Activated T-cell treated with anti-CD3 and anti-CD28 coated beads for 4 hours (primary cell): ENCODE measurements around the gene ACOT12.
"Not testable (repeated sequence)": the region's sequence is repeated elsewhere in the genome, so short reads cannot be mapped to it uniquely, and the experiment has no call there.

Experiments
- DNase-seq: peaks from one replicate; pipeline ENCODE4 v3.0.0-alpha.2; 2020

ACOT12 gene

DNA sequence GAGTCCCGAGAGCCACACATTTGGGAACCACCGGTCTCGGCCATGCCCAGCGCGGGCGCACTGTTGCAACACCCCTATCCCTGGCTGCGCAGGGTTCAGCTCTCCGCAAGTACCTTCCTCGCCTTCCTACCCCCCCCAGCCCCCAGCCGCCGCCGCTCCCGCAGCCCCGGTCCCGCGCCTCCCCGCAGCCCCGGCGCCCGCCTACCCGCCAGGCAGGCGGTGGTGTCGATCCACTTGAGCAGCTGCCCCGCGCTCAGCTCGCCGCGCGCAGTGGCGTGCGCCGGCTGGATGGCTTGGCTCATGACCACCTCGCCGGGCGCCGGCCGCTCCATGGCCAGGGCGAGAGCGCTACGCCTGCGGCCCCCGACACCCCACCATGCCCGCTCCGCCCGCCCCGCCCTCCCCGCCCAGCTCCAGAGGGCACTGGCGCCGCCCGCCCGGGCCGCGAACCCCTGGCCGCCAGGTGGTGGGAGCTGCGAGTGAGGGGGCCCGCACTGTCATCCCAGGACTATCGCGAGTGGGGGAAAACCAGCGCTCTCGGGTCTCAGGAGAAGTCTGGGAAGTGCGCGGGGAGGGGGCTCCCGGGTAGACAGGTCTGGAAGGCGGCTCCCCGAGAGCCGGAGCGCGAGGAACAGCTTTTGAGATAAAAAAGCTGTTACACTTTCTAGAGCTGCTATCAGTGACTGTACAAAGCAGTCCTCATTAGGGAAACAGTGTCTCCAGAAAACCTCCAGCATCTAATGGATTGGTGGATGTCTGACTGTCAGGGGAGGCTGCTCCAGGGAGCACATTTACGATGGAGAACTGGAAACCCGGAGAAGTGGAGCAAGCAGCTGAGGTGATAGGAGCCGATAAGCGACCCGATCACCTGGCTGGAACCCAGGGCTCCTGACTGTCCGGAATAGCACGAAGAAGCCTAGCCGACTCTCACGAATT, at the start of gene ACOT12:
TSS of gene ACOT12 (minus strand) at position 352 of the 936 bp plus-strand sequence. CDS start at position 332, 20 bp downstream.
- DNase-seq = no peak

DNA sequence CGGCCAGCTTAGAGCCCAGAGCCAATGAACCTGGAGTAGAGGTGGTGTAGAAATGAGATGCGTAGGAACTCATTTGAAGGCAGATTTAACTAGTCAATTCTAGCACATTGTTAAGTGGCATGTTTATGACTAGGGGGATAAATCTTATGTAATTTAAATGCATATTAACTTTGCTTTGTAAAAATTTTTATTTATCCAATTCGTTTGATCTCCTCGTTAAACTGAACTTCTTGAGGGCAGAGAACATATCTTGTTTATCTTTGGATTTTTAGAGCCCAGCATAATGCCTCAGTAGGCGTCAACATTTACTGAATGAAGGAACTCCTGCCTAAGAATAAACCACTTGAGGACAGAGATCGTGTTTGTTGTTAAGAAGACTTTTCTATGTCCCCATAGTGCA, 41.1 kb upstream of the ACOT12 start:
- no peak for DNase-seq

DNA sequence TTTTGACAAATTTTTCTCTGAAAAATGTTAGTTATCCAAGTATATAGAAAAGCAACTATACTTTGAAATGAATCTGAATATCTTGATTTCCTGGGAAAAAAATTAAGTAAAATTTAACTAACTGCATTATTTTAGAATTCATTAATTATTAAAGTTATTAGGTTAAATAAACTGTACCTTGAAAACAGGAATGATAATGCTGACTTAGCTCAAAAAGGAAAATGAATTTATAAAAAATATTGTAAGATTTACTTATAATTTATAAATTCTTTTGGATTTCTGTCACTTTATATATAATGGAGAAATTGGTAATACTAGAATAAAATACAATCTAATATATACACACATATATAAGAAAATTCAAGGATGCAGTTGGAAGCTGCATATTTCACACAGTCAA, 36.1 kb upstream of the ACOT12 start:
- DNase-seq = no peak

DNA sequence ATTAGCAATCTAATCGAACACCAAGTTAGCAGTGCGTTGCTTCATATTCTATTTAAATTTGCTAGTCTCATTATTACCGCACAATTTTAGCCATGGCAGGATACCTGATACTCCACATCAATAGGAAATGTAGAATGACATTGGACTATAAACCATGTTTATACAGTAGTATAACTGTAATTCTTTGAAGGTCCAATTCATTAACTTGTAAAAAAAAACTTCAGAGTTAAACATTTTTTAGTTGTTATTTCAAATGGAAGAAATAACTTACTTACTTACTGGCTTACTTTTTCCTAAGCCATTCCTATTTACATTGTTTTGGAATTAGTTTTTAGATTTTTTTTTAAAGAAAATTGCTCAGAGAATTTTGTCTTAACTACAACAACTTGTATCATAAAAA, 35.4 kb upstream of the ACOT12 start:
- no peak for DNase-seq

DNA sequence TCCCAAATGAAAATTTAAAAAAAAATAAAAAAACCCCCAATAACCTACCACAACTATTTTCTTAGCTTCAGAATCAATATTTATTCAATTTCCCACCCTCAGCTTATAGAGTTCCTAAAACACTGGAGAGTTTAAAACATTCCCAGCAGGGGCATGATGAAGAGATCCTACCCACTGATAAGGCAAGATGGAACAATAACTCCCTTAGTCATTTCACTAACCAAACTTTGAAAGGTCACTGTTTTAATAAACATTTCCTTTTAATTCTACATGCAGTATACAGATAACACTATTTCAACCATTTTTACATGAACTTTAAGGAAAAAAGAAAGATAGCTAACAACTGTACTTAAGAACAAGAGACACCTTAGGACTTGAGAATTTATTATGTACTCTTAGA, 34.9 kb upstream of the ACOT12 start:
- no peak for DNase-seq

DNA sequence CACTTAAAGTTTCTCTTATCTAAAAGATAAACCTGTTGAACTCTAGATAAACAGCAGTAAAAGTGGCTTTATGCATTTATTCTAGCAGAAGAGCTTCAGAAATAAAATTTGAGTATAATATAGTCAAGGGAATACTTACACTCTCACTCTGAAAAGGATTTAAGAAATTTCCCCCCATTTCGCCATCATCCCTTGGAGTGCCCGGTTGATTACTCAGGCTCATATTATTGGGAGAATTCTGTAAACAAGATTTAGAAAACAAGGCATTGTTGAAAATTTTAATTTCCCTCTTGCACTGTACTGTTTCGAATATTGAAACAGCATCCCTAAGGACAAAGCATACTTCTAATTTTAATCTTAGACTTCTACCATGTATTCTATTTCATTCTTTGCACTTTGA, 34.5 kb upstream of the ACOT12 start:
- no peak for DNase-seq

DNA sequence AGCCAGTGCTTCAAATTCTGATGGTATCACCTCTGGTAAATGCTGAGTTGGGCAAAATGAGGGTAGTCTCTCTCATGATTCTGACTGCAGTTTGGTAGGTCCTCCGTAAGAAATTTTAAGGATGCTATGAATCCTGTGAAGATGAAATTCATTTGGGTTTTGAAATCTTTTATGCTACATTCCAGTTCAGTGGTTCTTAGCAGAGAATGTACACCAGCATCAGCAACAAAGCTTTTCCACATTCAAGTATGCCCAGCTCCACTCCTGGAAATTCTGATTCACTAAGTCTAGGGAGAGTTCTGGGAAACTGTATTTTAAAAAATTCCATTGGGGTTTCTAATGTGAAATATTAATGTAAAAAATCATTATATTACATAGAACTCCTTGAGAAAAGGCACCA, 33.6 kb upstream of the ACOT12 start:
- no peak for DNase-seq

DNA sequence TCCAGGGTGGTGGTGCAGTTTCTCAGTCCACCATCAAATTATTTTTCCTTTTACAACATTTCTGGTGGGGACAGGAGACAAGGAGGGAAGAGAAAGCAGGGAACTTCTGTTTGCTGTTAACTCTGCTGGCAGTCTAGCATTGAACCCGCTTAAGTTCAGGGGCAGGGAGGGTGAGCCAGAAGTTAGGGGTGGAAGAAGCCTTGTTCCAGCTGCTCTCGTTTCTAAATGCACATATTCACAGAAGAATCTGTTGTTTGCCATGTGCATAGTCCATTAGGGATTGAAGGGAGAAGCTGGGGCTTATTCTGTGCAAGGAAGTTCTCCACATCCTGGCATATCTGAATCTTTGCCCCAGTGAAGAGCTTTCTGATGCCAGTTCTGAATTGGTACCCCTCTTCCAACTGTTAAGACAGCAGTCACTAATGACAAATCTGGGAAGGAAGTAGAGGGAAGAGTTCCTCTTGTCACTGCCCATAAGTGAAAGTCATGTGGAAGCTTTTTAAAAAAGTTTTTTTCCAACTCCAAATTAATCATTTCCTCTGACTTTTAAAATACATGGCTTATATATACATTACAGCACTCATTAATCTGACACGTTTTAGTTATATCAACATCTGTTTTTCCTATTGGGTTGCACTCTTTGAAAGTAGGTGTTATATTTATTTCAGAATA, 32.6 kb upstream of the ACOT12 start:
- no peak for DNase-seq

DNA sequence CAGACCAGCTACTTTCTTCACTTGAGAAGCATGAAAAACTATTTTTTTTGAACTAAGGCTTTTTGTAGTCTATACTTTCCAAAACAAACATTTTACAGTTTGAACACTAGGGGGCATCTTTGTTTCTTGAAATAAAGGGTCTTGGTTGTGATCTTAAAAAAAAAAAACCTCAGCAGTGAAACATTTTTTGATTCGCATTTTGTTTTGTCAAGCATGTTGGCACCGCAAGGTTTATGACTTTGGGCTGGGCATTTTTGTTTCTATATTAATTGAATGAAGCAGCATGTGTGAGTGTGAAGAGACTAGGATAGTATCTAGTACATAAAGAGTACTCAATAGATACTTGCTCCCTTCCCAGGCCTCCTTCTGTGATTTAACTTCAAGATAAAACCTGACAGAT, 31.6 kb upstream of the ACOT12 start:
- DNase-seq = no peak

DNA sequence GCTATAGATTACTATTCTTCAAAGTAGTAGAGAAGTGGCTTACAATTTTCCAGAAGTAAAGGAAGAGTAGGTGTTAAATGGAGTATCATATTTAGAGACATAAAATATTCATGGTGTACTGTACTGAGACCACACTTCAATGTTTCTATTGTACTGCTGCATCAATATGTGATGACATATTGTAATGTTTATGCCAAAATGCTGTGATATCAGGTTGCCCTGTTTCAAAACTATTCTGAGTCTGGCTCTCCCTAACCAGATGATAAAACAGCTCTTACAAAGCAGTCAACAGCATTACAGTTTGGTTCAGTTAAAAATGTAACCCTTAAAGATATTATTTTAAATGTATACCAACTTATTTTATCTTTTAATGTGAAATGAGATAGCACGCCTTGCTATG, 30.8 kb upstream of the ACOT12 start:
- no peak for DNase-seq

DNA sequence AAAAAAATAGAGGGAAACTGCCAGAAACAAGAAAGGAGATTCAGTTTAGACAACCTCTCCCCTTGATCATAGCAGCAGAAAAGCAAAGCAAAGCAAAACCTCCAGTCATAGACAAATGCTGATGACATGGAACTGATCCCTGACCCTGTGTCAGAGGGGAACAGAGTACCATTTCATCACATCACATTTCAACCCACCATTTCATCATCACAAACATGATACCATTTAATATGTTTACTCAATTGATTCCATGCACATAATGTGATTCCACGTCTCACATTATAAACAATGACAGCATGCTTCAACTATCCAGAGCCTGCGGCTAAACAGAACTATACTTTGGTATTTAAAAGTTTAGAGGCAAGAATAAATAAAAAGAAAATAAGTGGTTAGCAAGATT, 28.7 kb upstream of the ACOT12 start:
- no peak for DNase-seq

DNA sequence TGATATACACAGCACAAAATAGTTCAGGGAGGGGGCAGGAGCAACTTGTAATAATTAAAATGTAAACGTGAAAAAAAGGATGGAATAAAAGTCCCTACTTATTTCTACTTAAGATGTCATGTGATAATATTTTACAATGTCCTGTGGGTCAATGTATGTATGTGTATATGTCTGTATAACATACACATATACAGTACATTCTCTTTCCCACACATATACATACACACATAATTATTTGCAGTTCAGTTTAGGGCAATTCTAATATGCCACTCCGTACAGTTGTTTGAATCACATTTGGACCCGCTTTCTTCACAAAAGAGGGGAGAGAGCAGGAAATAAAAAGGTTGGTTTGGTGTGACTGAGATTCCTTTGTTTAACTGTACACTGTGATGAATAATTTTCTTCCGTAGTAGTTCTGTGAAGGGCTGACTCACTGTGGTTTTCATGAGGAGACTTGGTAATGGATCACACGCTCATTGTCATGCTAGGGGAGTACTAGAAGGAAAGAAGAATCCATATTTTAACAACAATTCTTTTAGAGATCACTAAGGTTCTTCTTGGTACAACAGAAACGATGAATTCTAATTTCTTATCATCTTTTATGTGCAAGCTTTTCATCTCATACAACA, 26.2 kb upstream of the ACOT12 start:
- no peak for DNase-seq

DNA sequence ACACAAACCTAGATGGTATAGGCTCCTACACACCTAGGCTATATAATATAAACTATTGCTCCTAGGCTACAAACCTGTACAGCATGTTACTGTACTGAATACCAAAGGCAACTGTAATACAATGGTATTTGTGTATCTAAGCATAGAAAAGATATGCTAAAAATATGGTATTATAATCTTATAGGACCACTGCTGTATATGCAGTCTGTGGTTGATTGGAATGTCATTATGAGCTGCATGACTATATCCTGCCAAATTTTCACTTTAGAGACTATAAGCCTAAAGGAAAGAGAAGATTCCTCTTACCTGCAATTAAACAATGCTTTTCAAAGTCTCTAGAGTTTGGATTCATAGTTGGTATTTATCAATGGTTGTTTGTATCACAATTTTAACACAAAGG, 24.7 kb upstream of the ACOT12 start:
- DNase-seq = no peak

DNA sequence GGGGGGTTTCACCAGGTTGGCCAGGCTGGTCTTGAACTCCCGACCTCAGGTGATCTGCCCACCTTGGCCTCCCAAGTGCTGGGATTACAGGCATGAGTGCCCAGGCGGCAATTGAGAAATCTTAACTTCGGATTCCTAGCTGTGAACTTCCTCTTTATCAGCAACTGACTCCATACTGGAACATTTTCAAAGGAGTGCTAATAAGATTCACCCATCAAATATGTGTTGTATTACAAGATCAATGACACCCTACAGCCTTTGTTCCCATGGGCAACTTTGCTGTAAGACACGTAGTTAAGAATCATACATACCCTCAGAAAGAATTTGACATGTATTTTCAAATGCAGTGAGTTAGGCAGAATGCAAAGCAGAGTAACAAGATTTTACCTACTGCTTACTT, 23.1 kb upstream of the ACOT12 start:
- no peak for DNase-seq

DNA sequence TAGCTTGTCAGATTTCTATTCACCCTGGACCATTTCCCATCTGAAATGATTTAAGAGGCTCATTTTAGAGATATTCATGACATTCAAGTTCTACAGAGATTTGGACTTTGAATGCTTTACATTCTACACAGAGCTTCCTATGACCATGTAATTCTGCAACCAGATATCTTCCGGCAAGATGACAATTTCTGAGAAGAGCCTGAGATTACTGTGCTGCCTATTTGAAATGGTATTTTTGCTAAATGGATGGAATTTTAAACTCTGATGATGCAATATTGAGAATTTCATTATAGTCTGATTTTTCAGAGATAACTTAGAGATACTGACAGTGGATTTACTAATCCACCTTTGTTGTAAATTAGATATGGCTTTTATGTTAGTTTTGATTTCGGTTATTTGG, 16.0 kb upstream of the ACOT12 start:
- no peak for DNase-seq

DNA sequence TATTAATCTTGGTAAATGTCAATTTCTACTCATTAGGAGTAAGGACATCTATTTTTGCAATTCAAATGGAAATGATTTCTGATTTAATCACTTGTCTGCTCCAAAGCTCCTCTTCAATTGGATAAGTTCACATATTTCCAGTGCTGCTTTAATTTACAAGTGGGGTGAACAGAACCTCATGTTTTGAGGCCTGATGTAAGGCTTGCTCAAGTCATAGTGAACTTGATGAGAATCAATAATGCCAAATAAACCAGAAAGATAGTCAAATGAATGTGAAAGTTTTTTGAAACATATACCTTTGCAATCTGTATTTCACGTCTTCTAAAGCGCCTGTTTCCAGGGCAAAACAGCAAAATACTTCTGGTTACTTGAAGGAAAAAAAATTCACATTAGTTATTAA, 15.4 kb upstream of the ACOT12 start:
- DNase-seq = no peak

DNA sequence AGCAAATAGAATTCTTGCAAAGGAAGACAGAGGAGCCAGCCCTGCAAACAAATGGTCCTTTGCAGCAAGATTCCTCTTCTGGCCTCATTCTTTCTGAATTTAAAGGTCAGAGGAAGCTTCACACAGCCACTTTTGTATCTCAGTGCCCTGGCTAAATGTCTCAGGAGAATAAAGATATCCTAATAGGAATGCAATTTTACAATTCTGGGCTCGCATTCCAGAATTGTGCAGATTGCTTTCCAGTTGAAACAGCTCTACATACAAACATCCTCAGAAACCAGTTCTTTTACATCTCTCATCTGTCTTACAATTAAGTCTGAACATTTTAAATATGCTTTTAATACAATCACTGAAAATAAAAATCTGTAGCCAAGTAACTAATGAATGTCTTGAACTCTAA, 14.6 kb upstream of the ACOT12 start:
- DNase-seq = no peak

DNA sequence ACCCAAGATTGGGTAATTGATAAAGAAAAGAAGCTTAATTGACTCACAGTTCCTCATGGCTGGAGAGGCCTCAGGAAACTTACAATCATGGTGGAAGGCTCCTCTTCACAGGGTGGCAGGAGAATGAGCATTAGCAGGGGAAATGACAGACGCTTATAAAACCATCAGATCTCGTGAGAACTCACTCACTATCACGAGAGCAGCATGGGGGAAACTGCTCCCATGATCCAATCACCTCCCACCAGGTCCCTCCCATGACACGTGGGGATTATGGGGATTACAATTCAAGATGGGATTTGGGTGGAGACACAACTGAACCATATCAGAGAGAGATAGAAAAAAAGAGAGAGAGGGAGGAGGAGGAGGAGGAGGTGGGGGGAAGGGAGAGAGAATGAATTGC, 13.9 kb upstream of the ACOT12 start:
- not testable (repeated sequence) for DNase-seq

DNA sequence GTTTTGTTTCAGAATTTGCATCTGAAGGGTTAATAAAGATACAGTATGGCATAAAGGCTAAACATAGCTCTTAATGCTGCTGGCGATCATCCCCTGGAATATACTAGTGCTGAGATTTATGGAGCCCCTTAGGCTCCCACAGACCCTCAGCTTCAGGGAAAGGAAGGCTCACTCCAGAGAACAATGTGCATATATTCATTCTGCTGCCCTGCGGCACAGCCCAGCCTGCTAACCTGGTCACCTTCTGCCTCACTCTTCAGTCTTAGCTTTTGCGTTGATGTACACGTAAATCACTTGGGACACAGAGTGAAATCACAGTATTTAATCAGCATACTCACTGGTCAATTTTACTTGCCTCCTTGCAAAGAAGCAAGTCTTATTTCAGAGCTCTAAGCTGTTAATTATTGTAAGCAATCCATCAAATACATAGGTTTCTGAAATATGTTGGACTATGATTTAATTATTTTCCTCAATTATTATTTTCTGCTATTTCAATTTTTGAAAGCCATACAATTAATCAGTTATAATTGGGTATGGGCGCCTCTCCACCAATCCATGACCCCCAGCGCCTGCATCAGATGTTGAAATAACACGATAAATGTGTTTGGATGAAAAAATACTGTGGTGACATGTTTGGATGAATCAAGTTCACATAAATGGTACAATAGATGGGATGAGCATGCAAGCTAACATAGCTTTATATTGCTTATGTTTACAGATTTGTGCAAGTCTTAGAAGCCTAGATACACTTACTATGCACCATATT, 11.4 kb upstream of the ACOT12 start:
- no peak for DNase-seq

DNA sequence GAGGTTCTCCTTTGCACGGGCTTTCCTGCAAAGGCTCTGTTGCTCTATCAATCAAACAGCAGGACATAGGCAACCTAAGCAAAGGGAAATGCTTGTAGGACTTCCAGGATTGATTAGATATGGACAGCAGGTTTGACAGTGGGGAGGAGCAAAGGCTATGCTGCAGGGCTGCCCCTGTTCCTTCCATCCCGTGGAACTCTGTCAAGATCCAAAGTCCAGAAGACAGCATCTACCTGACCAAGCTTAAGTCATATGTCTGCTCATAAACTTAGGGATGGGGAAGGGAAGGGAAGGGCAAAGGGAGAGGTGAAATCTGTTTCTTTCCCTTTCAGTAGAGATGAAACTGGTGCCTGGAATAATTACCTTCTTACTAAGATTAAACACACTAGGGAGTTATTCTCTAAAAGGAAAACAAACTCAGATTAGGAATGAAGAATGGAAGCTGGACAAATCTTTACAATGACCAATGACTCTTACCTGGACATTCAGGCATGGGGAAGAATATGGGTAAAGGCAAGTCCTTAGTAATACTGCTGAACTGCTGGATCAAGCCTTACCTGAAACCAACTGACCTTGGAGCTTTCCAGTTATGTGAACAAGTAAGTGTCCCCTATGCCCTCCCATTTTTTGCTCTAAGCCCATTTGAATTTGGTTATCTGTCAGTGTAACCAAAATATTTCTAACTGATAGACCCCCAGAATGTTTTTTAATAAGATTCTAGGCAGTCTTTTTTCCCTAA, 8.4 kb upstream of the ACOT12 start:
- no peak for DNase-seq

DNA sequence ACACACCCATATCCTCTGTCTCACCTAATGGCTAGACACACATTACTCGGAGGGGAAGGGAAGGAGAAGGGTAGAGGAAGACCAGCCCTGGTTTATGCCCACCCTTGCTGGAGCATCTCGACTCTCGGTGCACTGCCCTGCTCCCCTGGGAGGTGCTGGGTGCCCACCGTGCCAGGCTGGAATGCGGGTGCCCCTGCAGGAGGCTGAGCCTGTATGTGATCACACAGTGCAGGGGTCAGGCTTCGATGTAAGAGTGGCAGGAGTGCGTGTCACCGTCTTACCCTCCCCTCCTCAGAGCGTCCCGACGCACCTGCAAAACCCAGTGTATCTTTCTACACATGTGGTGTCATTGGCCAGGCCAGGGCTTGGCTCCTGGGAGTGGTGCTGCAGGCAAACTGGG, 7.3 kb upstream of the ACOT12 start:
- no peak for DNase-seq

DNA sequence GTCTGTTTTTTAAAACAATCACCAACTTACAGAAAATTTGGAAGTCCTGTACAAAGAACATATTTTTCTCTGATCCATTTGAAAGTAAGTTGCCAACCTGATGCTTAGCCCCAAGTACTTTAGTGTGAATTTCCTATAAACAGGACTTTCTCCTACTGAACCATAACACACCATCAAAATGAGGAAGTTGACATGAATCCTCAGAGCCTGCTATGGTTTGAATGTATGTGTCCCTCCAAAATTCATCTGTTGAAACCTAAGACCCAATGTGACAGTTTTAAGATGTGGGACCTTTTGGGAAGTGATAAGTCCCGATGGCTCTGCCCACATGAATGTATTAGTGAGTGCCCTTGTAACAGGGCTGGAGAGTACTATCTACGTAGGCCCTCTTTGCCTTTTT, 6.4 kb upstream of the ACOT12 start:
- DNase-seq = no peak

DNA sequence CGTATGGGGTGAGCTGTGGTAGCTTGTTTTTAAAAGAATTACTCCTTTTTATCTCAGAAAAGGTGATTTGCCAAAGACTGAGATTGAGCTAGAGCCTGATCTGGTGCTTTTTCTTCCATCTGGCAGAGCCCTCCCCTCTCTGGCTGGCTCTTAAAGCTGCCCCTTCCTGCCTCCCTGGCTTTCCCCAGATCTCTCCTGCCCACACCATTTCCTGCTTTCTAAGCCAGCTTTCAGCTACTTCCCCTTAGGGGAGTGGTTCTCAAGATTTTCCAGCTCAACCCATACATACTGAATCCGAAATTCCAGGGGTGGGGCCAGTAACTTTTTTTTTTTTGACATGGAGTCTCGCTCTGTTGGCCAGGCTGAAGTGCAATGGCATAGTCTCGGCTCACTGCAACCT, 4.8 kb upstream of the ACOT12 start:
- no peak for DNase-seq
